ENCODE measurements around the gene PRKCH.

The PRKCH gene

GRCh38 chr14:61531465-61532122 is 210.2 kb downstream of the PRKCH start:
- TF ChIP-seq TAF1 (IDR thresholded peaks at IDR 0.05; ENCODE audit: borderline replicate concordance, insufficient read depth, low read length) = no peak
- no peak for TF ChIP-seq POLR2AphosphoS5 (IDR thresholded peaks at IDR 0.05; ENCODE audit: low read depth, low read length)
- TF ChIP-seq FOXP2 (optimal IDR thresholded peaks at IDR 0.05; ENCODE audit: borderline replicate concordance, extremely low read depth, extremely low read length, insufficient read depth) = no peak
- no peak for TF ChIP-seq SIN3A (IDR thresholded peaks at IDR 0.05; ENCODE audit: borderline replicate concordance, insufficient read depth, low read length)

GRCh38 chr14:61532123-61532505 is 210.7 kb downstream of the PRKCH start:
- TF ChIP-seq TAF1 (IDR thresholded peaks at IDR 0.05; ENCODE audit: borderline replicate concordance, insufficient read depth, low read length) = no peak
- TF ChIP-seq POLR2AphosphoS5 (IDR thresholded peaks at IDR 0.05; ENCODE audit: low read depth, low read length) = no peak
- no peak for TF ChIP-seq SIN3A (IDR thresholded peaks at IDR 0.05; ENCODE audit: borderline replicate concordance, insufficient read depth, low read length)
- TF ChIP-seq REST (IDR thresholded peaks at IDR 0.05; ENCODE audit: insufficient read depth in 1 of 2, low read depth in 2 of 2, low read length in 2 of 2) = no peak
- no peak for TF ChIP-seq FOXP2 (optimal IDR thresholded peaks at IDR 0.05; ENCODE audit: borderline replicate concordance, extremely low read depth, extremely low read length, insufficient read depth)

- no peak for TF ChIP-seq SIN3A (IDR thresholded peaks at IDR 0.05; ENCODE audit: borderline replicate concordance, insufficient read depth, low read length)
- no peak for TF ChIP-seq REST (IDR thresholded peaks at IDR 0.05; ENCODE audit: insufficient read depth in 1 of 2, low read depth in 2 of 2, low read length in 2 of 2)
- no peak for TF ChIP-seq FOXP2 (optimal IDR thresholded peaks at IDR 0.05; ENCODE audit: borderline replicate concordance, extremely low read depth, extremely low read length, insufficient read depth)
Measured at GRCh38 chr14:61532763-61533162, 211.4 kb downstream of the PRKCH start.

GRCh38 chr14:61533513-61534255 is 212.3 kb downstream of the PRKCH start:
- TF ChIP-seq FOXP2 (optimal IDR thresholded peaks at IDR 0.05; ENCODE audit: borderline replicate concordance, extremely low read depth, extremely low read length, insufficient read depth) (no peak), REST (IDR thresholded peaks at IDR 0.05; ENCODE audit: insufficient read depth in 1 of 2, low read depth in 2 of 2, low read length in 2 of 2) (no peak), TAF1 (IDR thresholded peaks at IDR 0.05; ENCODE audit: borderline replicate concordance, insufficient read depth, low read length) (no peak), SIN3A (IDR thresholded peaks at IDR 0.05; ENCODE audit: borderline replicate concordance, insufficient read depth, low read length) (no peak), POLR2AphosphoS5 (IDR thresholded peaks at IDR 0.05; ENCODE audit: low read depth, low read length) (no peak)

GRCh38 chr14:61535032-61535431 is 213.7 kb downstream of the PRKCH start:
- TF ChIP-seq SIN3A (IDR thresholded peaks at IDR 0.05; ENCODE audit: borderline replicate concordance, insufficient read depth, low read length) = no peak
- no peak for TF ChIP-seq POLR2AphosphoS5 (IDR thresholded peaks at IDR 0.05; ENCODE audit: low read depth, low read length)

- TF ChIP-seq TAF1 (IDR thresholded peaks at IDR 0.05; ENCODE audit: borderline replicate concordance, insufficient read depth, low read length) = no peak
Measured at GRCh38 chr14:61535458-61535857, 214.1 kb downstream of the PRKCH start.
